HG03342 (cell line): ENCODE measurements around the gene TCEAL4.
"Not testable (repeated sequence)": the region's sequence is repeated elsewhere in the genome, so short reads cannot be mapped to it uniquely, and the experiment has no call there.

Experiments used
- ATAC-seq: cut with Tn5 transposase; IDR thresholded peaks from one replicate; pipeline ENCODE4 v1.9.1; 2021; ENCODE audit warnings: mild to moderate bottlenecking, moderate library complexity; ENCODE audit not compliant: unreplicated experiment

TCEAL4 gene

GRCh38 chrX:103586659-103587058 lies 1.3 kb downstream of the TCEAL4 start:
- ATAC-seq = no peak

GRCh38 chrX:103592295-103592694 lies 7.0 kb downstream of the TCEAL4 start:
- ATAC-seq = not testable (repeated sequence)

GRCh38 chrX:103595202-103595601 lies 9.9 kb downstream of the TCEAL4 start:
- not testable (repeated sequence) for ATAC-seq

- peak; percentile 56 for ATAC-seq
Measured at GRCh38 chrX:103607364-103608305, 22.3 kb downstream of the TCEAL4 start, which contains the start of gene TCEAL3. Gene TCEAL3, plus strand, starts transcription at chrX:103607963. Its CDS starts 1,102 bp downstream, at chrX:103609065.

- peak; percentile 26 for ATAC-seq
Measured at GRCh38 chrX:103608306-103608963, 23.1 kb downstream of the TCEAL4 start.

GRCh38 chrX:103610282-103610681 lies 25.0 kb downstream of the TCEAL4 start:
- ATAC-seq = no peak

- no peak for ATAC-seq
Measured at GRCh38 chrX:103613362-103613890, 28.1 kb downstream of the TCEAL4 start.

- no peak for ATAC-seq
Measured at GRCh38 chrX:103614999-103615398, 29.7 kb downstream of the TCEAL4 start.

- ATAC-seq = no peak
Measured at GRCh38 chrX:103615781-103616371, 30.6 kb downstream of the TCEAL4 start.

GRCh38 chrX:103616676-103617186 lies 31.4 kb downstream of the TCEAL4 start:
- ATAC-seq = no peak

GRCh38 chrX:103624111-103624510 lies 38.8 kb downstream of the TCEAL4 start:
- no peak for ATAC-seq

- no peak for ATAC-seq
Measured at GRCh38 chrX:103626855-103627254, 41.5 kb downstream of the TCEAL4 start.

- ATAC-seq = peak; percentile 72
Measured at GRCh38 chrX:103628386-103629317, 43.3 kb downstream of the TCEAL4 start, which contains the start of gene TCEAL1. Gene TCEAL1, plus strand, starts transcription at chrX:103628975. Its CDS starts 942 bp downstream, at chrX:103629917.

- peak; percentile 31 for ATAC-seq
Measured at GRCh38 chrX:103629318-103630170, 44.2 kb downstream of the TCEAL4 start.

- ATAC-seq = no peak
Measured at GRCh38 chrX:103630171-103630511, 44.8 kb downstream of the TCEAL4 start.

- ATAC-seq = no peak
Measured at GRCh38 chrX:103631145-103631544, 45.8 kb downstream of the TCEAL4 start.

GRCh38 chrX:103635436-103635835 lies 50.1 kb downstream of the TCEAL4 start:
- no peak for ATAC-seq
